Measurements from ENCODE around the gene POU2F1. TPM values are rescaled to one million over a fixed set of nuclear protein-coding genes. Genes with fewer than 3 reads are reported as not detected.
"Not testable (repeated sequence)": the region's sequence is repeated elsewhere in the genome, so short reads cannot be mapped to it uniquely, and the experiment has no call there.

Gene POU2F1
- total RNA-seq, 4 donors from 2014 or later: 14.0 to 45.5 (median 19.8) TPM

DNA sequence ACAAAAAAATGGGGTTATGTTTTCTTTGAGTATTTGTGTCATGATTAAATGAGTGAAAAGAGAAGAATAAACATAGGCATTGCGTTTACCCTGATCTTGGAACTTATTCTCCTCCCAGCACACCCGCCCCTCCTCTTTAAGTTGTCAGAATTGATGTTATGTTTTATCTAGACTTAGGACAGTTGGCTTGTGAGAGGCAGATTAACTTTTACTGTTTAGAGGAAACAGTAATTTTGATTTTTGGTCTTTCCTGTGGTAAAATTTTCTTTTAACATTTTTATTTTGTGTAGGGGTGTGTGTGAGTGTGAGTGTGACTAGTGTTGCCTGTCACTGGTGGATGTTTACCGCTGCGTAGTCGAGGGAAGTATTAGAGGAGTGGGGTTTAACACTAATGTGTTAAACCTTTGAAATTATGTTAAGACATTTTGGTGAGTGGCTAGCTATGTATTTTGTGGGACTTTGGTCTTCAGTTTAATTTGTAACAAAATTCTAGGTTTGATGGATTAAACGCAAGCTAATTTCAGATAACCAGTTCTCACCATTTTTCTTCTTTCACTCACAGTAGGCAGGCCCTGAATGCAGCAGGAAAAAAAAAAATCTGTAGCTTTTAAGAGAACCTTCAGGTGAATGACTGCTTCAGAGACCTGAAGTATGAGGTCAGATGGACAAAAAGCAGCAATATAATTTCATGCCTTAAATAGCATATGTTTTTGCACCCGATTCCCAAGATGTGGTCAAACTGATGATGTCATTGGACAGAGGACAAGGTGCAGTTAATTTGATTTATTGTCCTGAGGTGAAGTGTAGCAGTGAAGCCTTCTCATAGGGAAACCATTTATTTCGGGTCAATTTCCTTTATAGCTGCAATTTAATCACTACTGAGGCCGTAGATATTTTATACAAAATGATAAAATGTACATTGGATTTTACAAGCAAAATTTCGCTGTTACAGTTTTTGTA lies 2.7 kb downstream of the POU2F1 start:
- 89 to 91% methylated on average over 10 of the region's 10 CpGs for WGBS, 2 donors
- intact Hi-C loops (cut with DNase I): no loop called here
- no peak overlapping the region for H3K4me3 ChIP-seq (replicated peaks in 1 of 3)

DNA sequence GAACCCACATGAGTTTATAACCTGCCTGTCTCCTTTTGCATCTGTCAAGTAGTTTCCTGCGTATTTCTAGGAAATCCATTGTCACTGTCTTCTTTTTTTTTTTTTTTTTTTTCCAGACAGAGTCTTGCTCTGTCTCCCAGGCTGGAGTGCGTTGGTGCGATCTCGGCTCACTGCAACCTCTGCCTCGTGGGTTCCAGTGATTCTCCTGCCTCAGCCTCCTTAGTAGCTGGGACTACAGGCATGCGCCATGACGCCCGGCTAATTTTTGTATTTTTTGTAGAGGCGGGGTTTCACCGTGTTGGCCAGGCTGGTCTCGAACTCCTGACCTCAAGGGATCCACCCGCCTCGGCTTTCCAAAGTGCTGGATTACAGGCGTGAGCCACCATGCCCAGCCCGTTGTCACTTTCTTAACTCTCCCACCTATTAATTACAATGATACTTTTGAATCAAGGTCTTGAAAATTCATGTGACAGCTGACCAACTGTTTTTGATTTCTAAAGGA lies 4.1 kb downstream of the POU2F1 start:
- H3K36me3 ChIP-seq; H3K9me3 ChIP-seq; H3K4me3 ChIP-seq (replicated peaks in 1 of 3); H3K27ac ChIP-seq; H3K27me3 ChIP-seq; DNase-seq; intact Hi-C loops (cut with DNase I): not testable (repeated sequence)
- WGBS, 2 donors: 91 to 94% methylated on average over 15 of the region's 15 CpGs
- peaks cover 9 to 31% of the 10 kb centered on the region in 2 donors for H3K4me1 ChIP-seq

More for the DNA sequence above, 2.7 kb downstream of the POU2F1 start:
- Histone ChIP-seq H3K27ac (peak overlapping the region in 2 of 3 donors; percentile 98), H3K27me3 (no peaks in the 10 kb centered on the region), H3K36me3 (no peaks in the 10 kb centered on the region), H3K4me1 (peaks cover 9 to 31% of the 10 kb centered on the region in 2 donors), H3K9me3 (no peaks in the 10 kb centered on the region)
- DNase-seq: no peak
- no peak for TF ChIP-seq POLR2A (IDR thresholded peaks at IDR 0.05)
- TF ChIP-seq, protein P1, sequence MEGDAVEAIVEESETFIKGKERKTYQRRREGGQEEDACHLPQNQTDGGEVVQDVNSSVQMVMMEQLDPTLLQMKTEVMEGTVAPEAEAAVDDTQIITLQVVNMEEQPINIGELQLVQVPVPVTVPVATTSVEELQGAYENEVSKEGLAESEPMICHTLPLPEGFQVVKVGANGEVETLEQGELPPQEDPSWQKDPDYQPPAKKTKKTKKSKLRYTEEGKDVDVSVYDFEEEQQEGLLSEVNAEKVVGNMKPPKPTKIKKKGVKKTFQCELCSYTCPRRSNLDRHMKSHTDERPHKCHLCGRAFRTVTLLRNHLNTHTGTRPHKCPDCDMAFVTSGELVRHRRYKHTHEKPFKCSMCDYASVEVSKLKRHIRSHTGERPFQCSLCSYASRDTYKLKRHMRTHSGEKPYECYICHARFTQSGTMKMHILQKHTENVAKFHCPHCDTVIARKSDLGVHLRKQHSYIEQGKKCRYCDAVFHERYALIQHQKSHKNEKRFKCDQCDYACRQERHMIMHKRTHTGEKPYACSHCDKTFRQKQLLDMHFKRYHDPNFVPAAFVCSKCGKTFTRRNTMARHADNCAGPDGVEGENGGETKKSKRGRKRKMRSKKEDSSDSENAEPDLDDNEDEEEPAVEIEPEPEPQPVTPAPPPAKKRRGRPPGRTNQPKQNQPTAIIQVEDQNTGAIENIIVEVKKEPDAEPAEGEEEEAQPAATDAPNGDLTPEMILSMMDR (IDR thresholded peaks at IDR 0.05): no peak

GRCh38 chr1:167225920-167226319 lies 5.2 kb downstream of the POU2F1 start:
- no peak for DNase-seq
- TF ChIP-seq, protein P1 (IDR thresholded peaks at IDR 0.05): no peak
- no peak for TF ChIP-seq POLR2A (IDR thresholded peaks at IDR 0.05)
- intact Hi-C loops (cut with DNase I): no loop called here
- no peak overlapping the region for H3K27ac ChIP-seq
- H3K27me3 ChIP-seq: no peaks in the 10 kb centered on the region
- WGBS, 2 donors: 84 to 92% methylated on average over 2 of the region's 2 CpGs
- H3K4me1 ChIP-seq: peaks cover 9 to 31% of the 10 kb centered on the region in 2 donors
- H3K9me3 ChIP-seq: no peaks in the 10 kb centered on the region
- H3K4me3 ChIP-seq (replicated peaks in 1 of 3): no peak overlapping the region
- H3K36me3 ChIP-seq: no peaks in the 10 kb centered on the region

DNA sequence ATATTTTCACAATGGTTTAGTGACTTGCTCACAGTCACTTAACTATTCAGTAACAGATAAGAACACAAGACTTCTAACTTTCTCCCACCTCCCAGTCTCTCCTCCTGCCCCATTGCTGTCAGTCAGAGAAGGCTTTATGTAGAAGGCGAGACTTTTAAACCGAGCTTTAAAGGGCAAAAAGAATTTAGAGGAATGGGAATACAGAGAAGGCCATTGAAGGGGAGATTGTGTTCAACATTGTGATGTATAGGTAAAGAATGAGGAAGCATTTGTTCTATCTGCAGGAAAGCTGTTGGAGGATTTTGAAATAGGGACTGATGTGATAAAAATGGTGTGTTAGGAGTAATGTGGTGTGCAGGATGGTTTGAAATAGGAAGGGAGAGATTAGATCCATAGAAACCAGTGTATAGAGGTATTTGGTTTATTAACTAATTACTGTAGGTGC lies 7.3 kb downstream of the POU2F1 start:
- H3K4me1 ChIP-seq: peaks cover 9 to 25% of the 10 kb centered on the region in 2 donors
- intact Hi-C loops (cut with DNase I): no loop called here
- TF ChIP-seq, protein P1 (IDR thresholded peaks at IDR 0.05): no peak
- TF ChIP-seq POLR2A (IDR thresholded peaks at IDR 0.05): no peak
- H3K4me3 ChIP-seq (replicated peaks in 1 of 3): no peak overlapping the region
- no peak overlapping the region for H3K27ac ChIP-seq
- 79 to 87% methylated on average over 2 of the region's 2 CpGs for WGBS, 2 donors
- H3K9me3 ChIP-seq: no peaks in the 10 kb centered on the region
- H3K27me3 ChIP-seq: no peaks in the 10 kb centered on the region
- no peak for DNase-seq
- H3K36me3 ChIP-seq: no peaks in the 10 kb centered on the region

DNA sequence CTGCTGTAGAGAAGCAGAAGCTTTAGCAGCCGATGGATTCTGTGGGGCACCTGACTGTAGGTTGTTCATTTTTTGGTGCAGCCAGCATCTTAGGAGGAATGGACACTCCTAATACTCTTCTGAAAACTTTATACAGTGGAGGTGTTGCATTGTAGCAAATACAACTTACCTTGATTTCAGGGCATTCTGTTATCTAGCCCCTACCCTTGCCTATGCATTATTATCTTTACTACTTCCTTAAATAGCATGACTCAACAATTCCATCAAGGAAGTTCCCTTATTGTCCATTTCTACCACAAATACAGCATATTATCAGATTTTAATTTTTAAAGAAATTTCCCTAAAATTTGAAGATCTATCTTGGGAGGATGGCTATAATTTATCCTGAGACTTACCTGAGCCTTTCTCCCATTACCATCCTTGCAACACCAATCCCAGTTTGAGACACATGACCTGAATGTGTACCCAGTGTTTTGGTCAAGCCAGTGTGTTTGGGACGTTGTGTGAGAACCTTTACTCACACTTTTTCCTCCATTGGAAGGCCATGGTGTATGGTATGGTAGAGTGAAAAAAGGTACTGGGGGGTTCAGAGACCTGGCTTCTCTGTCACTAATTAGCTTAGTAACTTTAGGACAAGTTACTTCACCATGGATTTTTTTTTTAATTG lies 9.2 kb downstream of the POU2F1 start:
- DNase-seq: no peak
- Histone ChIP-seq H3K27ac (no peak overlapping the region), H3K9me3 (no peaks in the 10 kb centered on the region), H3K4me1 (peaks cover 17 to 21% of the 10 kb centered on the region in 2 donors), H3K4me3 (replicated peaks in 1 of 3) (no peak overlapping the region), H3K36me3 (no peaks in the 10 kb centered on the region), H3K27me3 (no peaks in the 10 kb centered on the region)
- TF ChIP-seq, protein P1 (IDR thresholded peaks at IDR 0.05): no peak
- no peak for TF ChIP-seq POLR2A (IDR thresholded peaks at IDR 0.05)
- intact Hi-C loops (cut with DNase I): no loop called here
- 66 to 79% methylated on average over 2 of the region's 2 CpGs for WGBS, 2 donors

Data from thyroid gland (tissue), 4 donors.